ENCODE data around the gene PTPN12. TPM values are rescaled to one million over a fixed set of nuclear protein-coding genes. Genes with fewer than 3 reads are reported as not detected.
"Not testable (repeated sequence)": the region's sequence is repeated elsewhere in the genome, so short reads cannot be mapped to it uniquely, and the experiment has no call there.

The PTPN12 gene
- total RNA-seq, result 12.4 TPM

DNA sequence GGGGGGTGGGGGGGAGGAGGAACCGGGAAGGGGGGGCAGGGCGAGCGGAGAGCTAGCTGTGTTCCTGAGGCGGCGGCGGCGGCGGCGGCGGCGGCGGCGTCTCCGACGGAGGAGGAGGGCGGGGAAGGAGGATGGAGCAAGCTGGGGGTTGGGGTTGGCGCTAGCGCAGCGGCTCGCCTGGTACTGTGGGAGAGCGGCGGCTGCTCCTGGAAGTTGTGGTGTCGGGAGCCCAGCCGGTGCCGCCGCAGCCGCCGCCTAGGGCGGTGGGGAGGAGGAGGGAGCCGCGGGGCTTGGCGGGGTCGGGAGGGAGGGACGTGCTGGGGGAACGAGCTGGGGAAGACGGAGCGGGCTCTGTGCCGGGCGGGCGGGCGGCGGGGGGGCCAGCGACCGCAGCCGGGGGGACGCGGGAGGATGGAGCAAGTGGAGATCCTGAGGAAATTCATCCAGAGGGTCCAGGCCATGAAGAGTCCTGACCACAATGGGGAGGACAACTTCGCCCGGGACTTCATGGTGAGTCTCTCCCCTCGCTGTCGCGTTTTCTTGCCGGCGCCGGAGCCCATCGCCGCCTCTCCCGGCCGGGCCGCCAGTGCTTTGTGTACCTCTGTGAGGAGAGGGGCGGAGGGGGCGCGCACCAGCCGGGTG is at the start of gene PTPN12:
Gene PTPN12, plus strand, starts transcription at position 160 of the 642 bp plus-strand sequence. Its CDS starts 252 bp downstream, at position 412.
- ATAC-seq (peak; percentile 52), DNase-seq (ENCODE audit: low spot score) (peak; percentile 65)

DNA sequence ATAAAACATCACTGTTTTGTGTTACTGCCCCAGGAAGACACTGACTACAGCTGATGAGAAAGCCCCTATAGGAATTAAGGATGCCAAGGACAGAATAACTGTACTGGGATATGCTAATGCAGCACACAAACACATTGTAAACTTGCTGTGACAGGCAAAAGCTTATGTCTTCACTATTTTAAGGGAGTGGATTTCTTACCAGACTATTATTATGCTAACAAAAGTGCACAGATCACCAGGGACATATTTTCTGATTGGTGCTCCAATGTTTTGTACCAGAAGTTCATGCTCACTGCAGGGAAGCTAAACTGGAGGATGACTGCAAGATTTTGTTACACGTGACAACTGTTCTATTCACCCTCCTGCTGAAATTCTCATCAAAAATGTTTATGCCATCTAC is 48.1 kb upstream of the PTPN12 start:
- ATAC-seq, result no peak
- no peak for DNase-seq (ENCODE audit: low spot score)

DNA sequence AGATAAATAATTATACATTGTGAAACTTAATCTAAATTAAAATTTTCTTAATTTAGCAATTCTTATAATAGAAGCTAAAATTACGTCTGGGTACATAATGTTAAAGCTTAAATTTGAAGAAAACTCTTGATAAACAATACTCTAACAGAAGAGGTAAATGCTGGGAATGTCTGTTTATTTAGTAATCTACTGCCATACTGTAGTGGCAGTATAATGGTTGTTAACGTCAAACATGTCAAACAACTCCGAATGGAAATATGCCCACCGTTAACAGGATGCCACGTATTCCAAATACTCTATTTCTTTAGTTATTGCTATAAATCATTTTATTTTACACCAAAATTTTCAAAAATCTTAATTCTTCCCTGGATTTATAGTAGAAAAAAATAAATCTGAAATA is 40.0 kb upstream of the PTPN12 start:
- no peak for ATAC-seq
- DNase-seq (ENCODE audit: low spot score), result no peak

DNA sequence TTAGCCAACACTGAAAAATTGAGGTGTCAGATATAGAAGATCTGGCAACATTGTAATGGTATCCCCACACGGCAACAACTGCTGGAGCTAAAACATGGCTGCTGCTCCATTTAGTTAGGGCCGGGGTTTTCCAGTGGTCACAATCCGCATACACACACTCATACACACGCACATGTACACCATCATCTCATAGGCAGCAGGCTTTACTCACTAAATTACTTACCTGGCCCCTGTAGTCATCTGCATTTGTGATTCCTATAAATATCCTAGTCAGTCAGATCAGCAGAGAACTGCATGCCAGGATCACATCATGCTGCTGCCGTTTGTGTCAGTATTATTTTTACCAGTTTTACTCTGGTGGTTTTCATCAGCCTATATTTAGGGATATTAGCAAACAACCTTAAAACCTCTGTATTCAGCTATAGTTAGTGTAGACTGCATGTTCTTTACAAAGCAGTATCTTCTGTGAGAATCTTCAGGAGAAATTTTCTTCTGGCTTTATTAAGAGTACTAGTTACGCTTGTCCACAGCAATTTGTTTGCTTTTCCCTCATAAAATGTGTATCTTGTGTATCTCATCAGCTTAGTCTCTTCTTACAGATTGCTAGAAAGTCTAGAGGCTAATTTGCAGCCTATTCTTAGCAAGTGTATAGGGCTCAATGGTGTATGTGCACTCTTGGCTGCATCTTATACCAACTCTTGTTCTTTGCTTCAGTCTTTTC is 38.3 kb upstream of the PTPN12 start:
- ATAC-seq (no peak), DNase-seq (ENCODE audit: low spot score) (no peak)

DNA sequence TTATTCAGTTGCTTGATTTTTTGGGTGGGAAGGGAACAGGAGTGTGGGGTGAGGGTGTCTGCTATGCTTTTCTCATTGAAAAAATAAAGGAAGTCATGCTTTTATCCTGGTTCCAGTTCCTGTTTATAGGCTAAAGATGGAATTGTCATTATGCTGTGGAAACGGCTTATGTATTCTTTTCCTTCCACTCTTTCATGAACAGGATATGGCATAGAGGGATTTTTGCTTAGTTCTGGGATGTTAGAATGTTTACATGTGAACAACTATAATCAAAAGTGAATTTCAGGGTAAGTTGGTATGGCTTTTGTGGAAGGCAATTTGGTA is 35.9 kb upstream of the PTPN12 start:
- ATAC-seq, result no peak
- no peak for DNase-seq (ENCODE audit: low spot score)

DNA sequence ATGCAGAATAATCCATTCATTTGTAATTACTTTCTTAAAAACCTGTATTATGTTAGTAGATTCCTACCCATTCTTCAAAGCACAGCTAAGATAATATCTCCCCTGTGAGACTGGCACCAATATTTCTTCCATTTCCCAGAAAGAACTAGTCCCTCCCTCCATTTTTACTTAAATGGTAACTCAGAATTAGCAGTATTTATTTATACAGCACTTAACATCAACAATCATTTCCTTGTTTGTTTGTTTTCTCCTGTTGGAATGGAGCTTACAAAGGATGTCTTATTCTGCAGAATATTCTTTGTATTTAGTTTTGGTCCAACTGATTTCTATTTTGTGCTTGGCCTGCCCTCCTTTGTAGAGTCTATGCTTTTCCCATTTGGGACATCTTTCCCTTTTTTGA is 32.1 kb upstream of the PTPN12 start:
- DNase-seq (ENCODE audit: low spot score) (no peak), ATAC-seq (no peak)

DNA sequence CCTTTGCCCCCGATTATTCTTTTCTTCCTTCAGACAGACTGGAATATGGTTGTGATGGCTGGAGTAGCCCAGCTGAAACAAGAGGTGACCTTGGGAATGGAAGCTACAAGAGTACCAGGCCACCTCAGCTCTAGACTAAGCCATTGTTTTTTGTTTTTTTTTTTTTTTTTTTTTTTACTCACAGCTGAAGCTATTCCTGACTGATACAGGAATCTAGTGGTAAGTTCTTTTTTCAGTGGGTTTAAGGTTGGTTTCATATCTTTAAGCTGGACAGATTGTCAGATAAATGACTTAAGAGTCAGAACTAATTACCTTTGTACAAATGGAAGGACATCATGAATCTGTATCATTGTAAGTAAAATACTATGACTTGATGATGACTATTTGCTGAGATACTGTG is 30.2 kb upstream of the PTPN12 start:
- DNase-seq (ENCODE audit: low spot score) (no peak), ATAC-seq (no peak)

DNA sequence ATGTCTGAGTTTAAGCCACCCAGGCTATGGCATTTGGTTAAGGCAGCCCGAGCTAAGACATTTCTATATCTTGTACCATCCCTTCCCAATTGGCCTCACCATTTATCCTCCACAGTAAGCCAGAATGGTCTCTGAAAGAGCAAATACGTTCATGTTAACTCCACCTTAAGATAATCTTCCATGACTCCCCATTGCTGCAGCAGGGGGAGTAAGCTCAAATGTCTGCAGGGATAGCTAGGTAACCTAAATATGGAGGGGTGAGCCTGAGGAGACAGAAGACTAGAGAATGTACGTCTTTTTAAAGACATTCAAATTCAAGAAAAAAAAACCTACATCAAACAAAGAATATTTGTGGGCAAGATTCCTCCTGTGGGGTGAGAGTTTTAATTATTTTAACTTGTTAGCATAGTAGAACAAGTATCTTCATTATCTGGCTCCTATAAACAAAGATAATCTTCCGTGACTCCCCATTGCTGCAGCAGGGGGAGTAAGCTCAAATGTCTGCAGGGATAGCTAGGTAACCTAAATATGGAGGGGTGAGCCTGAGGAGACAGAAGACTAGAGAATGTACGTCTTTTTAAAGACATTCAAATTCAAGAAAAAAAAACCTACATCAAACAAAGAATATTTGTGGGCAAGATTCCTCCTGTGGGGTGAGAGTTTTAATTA is 24.0 kb upstream of the PTPN12 start:
- not testable (repeated sequence) for DNase-seq (ENCODE audit: low spot score); ATAC-seq

DNA sequence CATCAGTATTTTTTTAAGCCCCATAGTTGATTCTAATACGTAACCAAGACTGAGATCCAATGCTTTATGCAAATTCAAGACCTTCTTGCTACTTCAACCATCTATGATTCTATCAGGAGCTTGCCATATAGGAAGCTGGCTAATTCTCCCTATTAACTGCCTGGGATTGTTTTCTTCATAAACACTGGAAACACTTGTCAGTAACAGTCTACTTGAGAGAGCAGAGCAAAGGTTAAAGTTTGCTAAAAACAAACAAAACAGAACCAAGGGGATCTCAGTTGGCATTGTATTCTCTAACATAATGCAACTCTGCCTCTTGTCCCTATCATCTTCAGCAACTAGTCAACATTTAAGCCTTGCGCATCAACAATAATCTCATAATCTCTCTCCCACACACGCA is 21.0 kb upstream of the PTPN12 start:
- DNase-seq (ENCODE audit: low spot score), result no peak
- peak; percentile 53 for ATAC-seq

DNA sequence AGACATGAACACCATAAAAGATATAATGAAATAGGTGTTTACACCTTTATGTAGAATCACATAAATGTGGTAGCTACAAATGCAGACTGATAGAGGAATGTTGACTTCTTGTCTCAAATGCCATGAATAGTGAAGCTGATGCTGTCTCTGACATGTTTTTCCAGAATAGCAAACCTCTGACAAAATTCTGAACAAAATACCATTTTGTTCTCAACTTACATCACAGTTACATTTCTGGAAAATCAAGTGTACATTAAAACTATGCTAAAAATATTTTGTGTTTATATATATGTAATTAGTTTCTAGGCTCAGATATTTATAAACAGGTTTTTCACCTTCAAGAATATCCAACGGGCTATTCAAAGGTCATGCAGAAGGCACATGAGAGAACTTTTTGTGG is 16.8 kb upstream of the PTPN12 start:
- DNase-seq (ENCODE audit: low spot score), result no peak
- no peak for ATAC-seq

DNA sequence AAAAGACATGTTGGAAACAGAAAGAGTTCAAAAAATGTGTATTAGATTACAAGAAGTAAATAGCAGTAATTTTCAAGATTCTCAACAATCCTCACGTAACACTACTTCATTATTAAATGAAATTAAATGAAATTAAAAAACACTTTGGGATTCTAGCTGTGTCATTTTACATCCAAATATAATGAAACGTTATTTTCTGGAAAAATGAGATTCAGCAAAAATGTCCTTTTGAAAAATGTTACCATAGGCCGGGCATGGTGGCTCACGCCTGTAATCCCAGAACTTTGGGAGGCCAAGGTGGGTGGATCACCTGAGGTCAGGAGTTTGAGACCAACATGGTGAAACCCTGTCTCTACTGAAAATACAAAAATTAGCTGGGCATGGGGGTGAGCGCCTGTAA is 15.6 kb upstream of the PTPN12 start:
- not testable (repeated sequence) for ATAC-seq; DNase-seq (ENCODE audit: low spot score)

DNA sequence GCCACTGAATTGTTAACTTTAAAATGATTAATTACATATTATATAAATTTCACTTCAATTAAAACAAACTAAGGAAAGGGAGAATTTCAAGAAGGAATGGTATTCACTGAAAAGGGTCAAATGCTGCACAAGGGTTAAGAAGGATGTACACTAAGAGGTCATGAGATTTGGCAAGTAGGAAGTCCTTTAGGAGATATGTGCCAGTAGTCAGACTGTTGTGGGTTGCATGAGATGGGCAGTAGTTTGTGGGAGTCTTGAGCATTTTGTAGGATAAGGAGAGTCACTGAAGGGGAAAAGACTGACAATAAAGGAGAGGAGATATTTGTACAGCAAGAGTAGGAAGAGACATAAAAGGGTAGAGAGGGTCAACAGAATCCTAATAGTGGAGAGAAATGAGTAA is 12.4 kb upstream of the PTPN12 start:
- no peak for DNase-seq (ENCODE audit: low spot score)

DNA sequence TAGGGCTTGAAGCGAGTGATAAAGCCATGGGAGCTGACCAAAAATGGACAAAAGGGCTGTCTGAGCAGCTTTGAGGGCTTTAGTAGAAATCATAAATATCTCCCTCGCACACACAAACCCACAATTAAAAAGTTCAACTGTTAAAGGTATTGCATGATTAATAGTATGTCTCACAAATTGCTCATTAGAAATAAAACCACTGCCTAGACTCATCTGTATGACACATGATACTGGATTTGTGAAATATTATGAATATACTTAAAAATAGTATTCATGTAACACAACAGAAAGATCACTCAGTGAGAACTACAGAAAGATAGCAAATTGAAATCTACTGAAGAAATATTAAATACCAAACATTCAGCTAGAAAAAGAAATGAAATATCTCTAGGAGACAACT is 11.9 kb upstream of the PTPN12 start:
- no peak for ATAC-seq
- no peak for DNase-seq (ENCODE audit: low spot score)

More for the DNA sequence above, 12.4 kb upstream of the PTPN12 start:
- no peak for ATAC-seq

DNA sequence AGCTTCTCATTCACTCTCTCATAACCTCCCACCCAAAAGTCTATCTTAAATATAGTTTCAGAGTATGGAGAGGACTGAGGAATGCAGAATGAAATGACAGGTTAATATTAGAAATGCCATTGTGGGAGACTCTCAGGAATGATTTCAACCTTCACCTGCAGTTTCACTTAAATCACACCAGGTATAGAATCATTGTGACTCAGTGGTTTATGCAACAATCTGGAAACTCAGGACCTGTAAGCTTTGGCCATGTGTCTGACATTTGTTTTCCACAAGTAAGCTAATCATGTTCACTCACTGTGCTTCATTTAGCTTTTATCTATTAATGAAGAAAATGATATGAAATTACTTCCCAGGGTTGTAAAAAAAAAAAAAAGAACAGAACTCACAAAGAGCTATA is 8.7 kb upstream of the PTPN12 start:
- no peak for DNase-seq (ENCODE audit: low spot score)
- no peak for ATAC-seq

DNA sequence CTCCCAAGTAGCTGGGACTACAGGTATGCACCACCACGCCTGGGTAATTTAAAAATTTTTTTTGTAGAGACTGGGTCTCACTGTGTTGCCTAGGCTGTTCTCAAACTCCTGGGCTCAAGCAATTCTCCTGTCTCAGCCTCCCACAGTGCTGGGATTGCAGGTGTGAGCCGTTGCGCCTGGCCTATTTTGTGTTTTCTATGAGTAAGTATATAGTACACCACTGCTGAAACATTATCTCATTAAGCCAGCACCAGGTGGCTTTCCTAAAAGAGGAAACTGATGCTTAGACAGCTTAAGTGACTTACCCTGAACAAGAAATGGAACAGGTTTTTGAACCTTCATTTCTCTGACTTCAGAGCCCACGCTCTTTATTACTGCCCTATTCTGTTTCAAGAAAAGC is 7.8 kb upstream of the PTPN12 start:
- DNase-seq (ENCODE audit: low spot score) (no peak), ATAC-seq (no peak)

DNA sequence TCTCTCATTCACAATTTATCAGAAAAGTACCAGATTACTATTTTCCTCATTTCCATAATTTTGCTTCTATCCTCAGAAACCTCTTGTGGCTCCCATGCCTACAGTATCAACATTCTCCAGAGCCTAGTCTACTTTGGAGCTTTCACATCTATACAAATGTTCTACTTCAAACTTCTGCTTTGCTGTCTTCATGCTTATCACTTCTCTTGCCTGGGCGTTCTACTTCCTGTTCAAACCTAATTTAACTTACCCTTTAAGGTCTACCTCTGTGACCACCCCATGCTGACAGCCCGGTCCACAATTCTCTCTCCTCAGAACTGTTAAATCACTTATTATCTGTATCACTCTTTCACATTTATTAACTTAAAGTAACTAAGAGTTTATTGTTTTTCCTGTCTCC is 6.1 kb upstream of the PTPN12 start:
- no peak for ATAC-seq

DNA sequence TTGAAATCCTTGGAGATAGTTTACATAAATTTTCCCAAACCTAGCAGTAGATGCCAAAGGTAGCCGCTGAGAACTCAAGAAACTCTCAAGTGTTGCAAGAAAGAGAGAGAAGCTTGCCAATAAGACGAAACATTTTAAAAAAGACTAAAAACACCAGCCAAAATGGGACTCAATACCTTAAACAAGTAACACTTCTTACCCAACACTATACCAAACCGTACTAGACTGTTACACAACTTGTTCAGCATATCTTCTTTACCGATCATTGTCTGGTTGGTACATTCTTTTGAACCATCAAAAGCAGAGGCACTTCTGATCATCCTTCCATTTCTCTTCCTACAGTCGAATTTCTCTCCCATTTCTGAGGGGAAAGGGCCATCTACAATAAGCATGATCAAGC is 4.8 kb upstream of the PTPN12 start:
- DNase-seq (ENCODE audit: low spot score) (no peak), ATAC-seq (no peak)

More for the DNA sequence above, 6.1 kb upstream of the PTPN12 start:
- DNase-seq (ENCODE audit: low spot score), result no peak

DNA sequence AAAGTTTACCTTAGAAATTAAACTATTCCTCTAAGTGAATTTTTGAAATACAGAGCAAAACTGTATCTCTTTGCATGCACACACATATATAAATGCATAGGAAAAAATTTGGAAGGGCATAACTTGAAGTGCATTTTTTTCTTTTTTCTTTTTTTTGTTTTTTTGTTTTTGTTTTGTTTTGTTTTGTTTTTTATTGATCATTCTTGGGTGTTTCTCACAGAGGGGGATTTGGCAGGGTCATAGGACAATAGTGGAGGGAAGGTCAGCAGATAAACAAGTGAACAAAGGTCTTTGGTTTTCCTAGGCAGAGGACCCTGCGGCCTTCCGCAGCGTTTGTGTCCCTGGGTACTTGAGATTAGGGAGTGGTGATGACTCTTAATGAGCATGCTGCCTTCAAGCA is 4.4 kb upstream of the PTPN12 start:
- ATAC-seq; DNase-seq (ENCODE audit: low spot score): not testable (repeated sequence)

DNA sequence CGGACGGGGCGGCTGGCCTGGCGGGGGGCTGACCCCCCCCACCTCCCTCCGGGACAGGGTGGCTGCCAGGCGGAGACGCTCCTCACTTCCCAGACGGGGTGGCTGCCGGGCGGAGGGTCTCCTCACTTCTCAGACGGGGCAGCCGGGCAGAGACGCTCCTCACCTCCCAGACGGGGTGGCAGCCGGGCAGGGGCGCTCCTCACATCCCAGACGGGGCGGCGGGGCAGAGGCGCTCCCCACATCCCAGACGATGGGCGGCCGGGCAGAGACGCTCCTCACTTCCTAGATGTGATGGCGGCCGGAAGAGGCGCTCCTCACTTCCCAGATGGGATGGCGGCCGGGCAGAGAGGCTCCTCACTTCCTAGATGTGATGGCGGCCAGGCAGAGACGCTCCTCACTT is 3.0 kb upstream of the PTPN12 start:
- not testable (repeated sequence) for ATAC-seq; DNase-seq (ENCODE audit: low spot score)

DNA sequence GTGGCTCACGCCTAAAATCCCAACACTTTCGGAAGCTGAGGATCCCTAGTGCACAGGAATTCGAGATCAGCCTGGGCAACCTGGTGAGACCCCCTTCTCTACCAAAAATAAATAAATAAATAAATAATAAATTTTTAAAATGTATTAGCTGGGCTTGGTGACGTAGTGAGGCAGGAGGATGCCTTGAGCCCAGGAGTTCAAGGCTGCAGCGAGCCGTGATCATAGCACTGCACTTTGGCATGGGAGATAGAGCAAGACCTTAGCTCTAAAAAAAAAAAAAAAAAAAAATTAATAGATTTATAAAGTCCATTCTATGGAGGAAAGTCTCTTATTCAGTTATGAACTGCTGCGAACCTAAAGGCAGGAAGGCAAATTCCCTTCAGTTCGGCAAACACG is 1.1 kb upstream of the PTPN12 start:
- DNase-seq (ENCODE audit: low spot score) (no peak), ATAC-seq (no peak)

DNA sequence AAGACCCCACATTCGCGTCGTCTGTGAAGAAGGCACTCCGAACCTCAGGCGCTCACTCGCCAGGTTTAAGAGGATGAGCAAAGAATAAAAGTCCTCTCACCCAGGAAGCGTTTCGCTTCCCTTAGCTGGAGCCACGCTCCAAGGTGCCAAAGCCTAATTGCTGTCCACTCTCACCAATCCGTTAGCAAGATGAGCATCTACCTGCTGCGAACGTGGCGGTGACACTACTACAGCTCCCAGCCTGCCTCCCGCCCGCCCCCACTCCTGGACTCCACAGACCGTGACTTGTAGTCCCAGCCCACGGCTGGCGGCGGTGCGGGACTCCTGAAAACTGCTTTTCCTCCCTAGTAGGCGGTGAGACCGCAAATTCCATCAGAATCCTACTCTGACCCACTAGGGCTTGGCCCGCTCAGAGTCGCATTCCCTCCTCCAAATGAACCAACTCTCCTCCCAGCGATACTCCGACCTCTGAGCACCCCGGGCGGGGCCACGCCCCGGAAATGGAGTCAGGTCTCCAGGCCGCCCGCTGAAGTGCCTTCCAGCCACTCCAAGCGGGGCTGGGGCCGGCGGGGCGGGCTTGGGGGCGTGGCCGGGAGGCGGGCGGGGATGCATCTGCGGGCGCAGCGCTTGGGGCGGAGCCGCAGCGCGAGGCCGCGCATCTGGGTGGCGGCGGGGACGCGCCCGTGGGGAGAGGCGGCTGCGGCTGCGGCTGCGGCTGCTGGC is 521 bp upstream of the PTPN12 start:
- ATAC-seq (peak; percentile 90), DNase-seq (ENCODE audit: low spot score) (peak; percentile 99)

Measured in left lobe of liver (tissue), 2 donors.